Body of pancreas (tissue), 4 donors: ENCODE measurements around the gene ZNF322.
"Not testable (repeated sequence)": the region's sequence is repeated elsewhere in the genome, so short reads cannot be mapped to it uniquely, and the experiment has no call there.

Experiments used
- POLR2A ChIP-seq, 3 donors: fragments of 450-650 bp; IDR thresholded peaks; one replicate each; pipeline ENCODE4 v1.6.1; 2016; ENCODE audit warnings: antibody characterized with exemption in 3 of 3, mild to moderate bottlenecking in 2 of 3
- TF ChIP-seq, protein P1 (sequence below), 7 experiments: fragments of 450-650 bp in 4 of 7; fragments of 200-600 bp in 3 of 7; sonication (generic) in 3 of 7; IDR thresholded peaks; one replicate each; pipeline ENCODE4 v1.5.1; 2016 to 2019; ENCODE audit warnings: antibody characterized with exemption in 7 of 7

DNA sequence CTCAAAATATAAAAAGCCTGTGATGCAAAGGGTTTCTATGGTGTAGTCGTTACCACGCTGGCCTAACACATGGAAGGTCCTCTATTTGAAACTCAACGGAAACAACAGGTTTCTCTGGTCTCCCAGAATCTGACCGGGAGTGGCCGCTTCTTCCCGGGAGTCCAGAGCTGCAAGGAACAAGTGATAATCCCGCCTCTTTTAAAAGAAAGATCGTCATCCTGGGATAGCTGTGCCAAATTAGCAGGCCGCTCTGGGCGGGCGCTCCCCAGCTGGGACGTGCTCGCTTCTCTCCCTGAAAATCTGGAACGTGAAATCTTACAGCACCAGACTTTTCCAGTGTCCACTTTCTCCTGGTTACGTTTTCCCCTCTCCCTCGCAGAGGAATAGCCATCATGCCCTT lies 38.0 kb upstream of the ZNF322 start:
- TF ChIP-seq, protein P1, sequence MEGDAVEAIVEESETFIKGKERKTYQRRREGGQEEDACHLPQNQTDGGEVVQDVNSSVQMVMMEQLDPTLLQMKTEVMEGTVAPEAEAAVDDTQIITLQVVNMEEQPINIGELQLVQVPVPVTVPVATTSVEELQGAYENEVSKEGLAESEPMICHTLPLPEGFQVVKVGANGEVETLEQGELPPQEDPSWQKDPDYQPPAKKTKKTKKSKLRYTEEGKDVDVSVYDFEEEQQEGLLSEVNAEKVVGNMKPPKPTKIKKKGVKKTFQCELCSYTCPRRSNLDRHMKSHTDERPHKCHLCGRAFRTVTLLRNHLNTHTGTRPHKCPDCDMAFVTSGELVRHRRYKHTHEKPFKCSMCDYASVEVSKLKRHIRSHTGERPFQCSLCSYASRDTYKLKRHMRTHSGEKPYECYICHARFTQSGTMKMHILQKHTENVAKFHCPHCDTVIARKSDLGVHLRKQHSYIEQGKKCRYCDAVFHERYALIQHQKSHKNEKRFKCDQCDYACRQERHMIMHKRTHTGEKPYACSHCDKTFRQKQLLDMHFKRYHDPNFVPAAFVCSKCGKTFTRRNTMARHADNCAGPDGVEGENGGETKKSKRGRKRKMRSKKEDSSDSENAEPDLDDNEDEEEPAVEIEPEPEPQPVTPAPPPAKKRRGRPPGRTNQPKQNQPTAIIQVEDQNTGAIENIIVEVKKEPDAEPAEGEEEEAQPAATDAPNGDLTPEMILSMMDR (IDR thresholded peaks at IDR 0.05), result not testable (repeated sequence)
- not testable (repeated sequence) for TF ChIP-seq POLR2A (IDR thresholded peaks at IDR 0.05)
